ENCODE measurements around the gene ADGRV1. TPM values are rescaled to one million over a fixed set of nuclear protein-coding genes. Genes with fewer than 3 reads are reported as not detected.

ADGRV1 gene
- total RNA-seq, 1 experiment from 2014 or later = 64.8 TPM

DNA sequence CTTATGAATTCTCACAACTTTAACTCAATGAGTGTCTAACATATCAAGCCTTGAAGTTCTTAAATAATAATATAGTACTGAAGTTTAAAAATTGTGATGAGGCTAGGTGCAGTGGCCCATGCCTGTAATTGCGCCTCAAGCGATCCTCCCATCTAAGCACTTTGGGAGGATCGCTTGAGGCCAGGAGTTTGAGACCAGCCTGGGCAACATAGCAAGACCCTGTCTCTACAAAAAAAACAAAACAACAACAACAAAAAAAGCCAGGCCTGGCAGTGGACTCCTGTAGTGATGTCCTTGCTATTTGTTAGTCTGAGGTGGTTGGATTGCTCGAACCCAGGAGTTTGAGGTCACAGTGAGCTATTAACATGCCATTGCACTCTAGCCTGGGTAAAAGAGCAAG, 98.4 kb downstream of the ADGRV1 start:
- no peak overlapping the region for H3K4me2 ChIP-seq (ENCODE audit: insufficient read depth, insufficient read length, low read length)
- no peaks in the 10 kb centered on the region for H3K9me3 ChIP-seq (ENCODE audit: control insufficient read depth, low read depth, low read length)
- TF ChIP-seq, protein P1, sequence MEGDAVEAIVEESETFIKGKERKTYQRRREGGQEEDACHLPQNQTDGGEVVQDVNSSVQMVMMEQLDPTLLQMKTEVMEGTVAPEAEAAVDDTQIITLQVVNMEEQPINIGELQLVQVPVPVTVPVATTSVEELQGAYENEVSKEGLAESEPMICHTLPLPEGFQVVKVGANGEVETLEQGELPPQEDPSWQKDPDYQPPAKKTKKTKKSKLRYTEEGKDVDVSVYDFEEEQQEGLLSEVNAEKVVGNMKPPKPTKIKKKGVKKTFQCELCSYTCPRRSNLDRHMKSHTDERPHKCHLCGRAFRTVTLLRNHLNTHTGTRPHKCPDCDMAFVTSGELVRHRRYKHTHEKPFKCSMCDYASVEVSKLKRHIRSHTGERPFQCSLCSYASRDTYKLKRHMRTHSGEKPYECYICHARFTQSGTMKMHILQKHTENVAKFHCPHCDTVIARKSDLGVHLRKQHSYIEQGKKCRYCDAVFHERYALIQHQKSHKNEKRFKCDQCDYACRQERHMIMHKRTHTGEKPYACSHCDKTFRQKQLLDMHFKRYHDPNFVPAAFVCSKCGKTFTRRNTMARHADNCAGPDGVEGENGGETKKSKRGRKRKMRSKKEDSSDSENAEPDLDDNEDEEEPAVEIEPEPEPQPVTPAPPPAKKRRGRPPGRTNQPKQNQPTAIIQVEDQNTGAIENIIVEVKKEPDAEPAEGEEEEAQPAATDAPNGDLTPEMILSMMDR (conservative IDR thresholded peaks at IDR 0.05) = no peak
- H3K27ac Mint-ChIP-seq = no peak overlapping the region
- no peaks in the 10 kb centered on the region for H3K27me3 Mint-ChIP-seq (ENCODE audit: low read depth)
- no peak overlapping the region for H3K4me3 Mint-ChIP-seq
- no peak overlapping the region for H2BK5ac ChIP-seq (ENCODE audit: insufficient read length, low read length)
- no peak overlapping the region for H3K18ac ChIP-seq (ENCODE audit: insufficient read length, low read depth, low read length)
- H4K8ac ChIP-seq (replicated peaks; ENCODE audit: insufficient read length, low read depth, low read length) = no peak overlapping the region
- no peak overlapping the region for H3K27ac ChIP-seq (ENCODE audit: insufficient read length, low read depth, low read length)
- H2AFZ ChIP-seq (ENCODE audit: low read length) = no peak overlapping the region
- no peaks in the 10 kb centered on the region for H3K79me1 ChIP-seq (ENCODE audit: insufficient read depth, low read depth, low read length, poor library complexity, severe bottlenecking)
- no peak overlapping the region for H3K4ac ChIP-seq (ENCODE audit: low read depth, low read length)
- H4K20me1 ChIP-seq (ENCODE audit: control insufficient read depth, insufficient read depth, insufficient read length) = no peaks in the 10 kb centered on the region
- H2AK5ac ChIP-seq (ENCODE audit: insufficient read length, low read length) = no peak overlapping the region
- H3K36me3 Mint-ChIP-seq (ENCODE audit: insufficient read depth in 1 of 3, low read depth in 3 of 3) = peaks cover 33 to 39% (median 37%) of the 10 kb centered on the region in 3 experiments
- H3K4me1 Mint-ChIP-seq = no peaks in the 10 kb centered on the region
- no peak overlapping the region for H3K9ac ChIP-seq (ENCODE audit: extremely low read depth, insufficient read length, low read length)
- H2BK20ac ChIP-seq (ENCODE audit: low read depth, low read length, poor library complexity, severe bottlenecking) = no peak overlapping the region
- no peak overlapping the region for H2BK15ac ChIP-seq (ENCODE audit: low read depth, low read length)
- H3K4me1 ChIP-seq (ENCODE audit: insufficient read depth, low read length) = no peaks in the 10 kb centered on the region
- DNase-seq = no peak
- no peaks in the 10 kb centered on the region for H3K79me2 ChIP-seq (ENCODE audit: insufficient read depth, low read length)
- H3K23ac ChIP-seq (ENCODE audit: insufficient read length, low read depth, low read length) = no peak overlapping the region
- no peak overlapping the region for H2BK120ac ChIP-seq (ENCODE audit: low read depth, low read length, poor library complexity, severe bottlenecking)
- no peak overlapping the region for H4K91ac ChIP-seq (ENCODE audit: insufficient read length, low read depth, low read length)
- no peak overlapping the region for H3K14ac ChIP-seq (ENCODE audit: insufficient read depth, low read length)
- H3K56ac ChIP-seq (ENCODE audit: insufficient read length, low read depth, low read length) = no peak overlapping the region
- no CpG with 5 or more reads among the region's 4 CpGs for WGBS (ENCODE audit: extremely low coverage, insufficient read length, low lambda C conversion rate)
- peaks cover 0 to 4% of the 10 kb centered on the region in 2 experiments; a peak in 3 of 5 replicates for H3K9me3 Mint-ChIP-seq
- H2BK12ac ChIP-seq (ENCODE audit: insufficient read length, low read depth, low read length) = no peak overlapping the region
- H3K27me3 ChIP-seq (ENCODE audit: insufficient read depth, low read length) = no peaks in the 10 kb centered on the region
- no peaks in the 10 kb centered on the region for H3K23me2 ChIP-seq (ENCODE audit: insufficient read length, low read depth, low read length, poor library complexity, severe bottlenecking)
- H4K5ac ChIP-seq (ENCODE audit: insufficient read length, low read depth, low read length) = no peak overlapping the region
- no peak overlapping the region for H3T11ph ChIP-seq (ENCODE audit: low read length)

Data from H9 (cell line).